Stimulated activated CD4-positive, alpha-beta T cell treated with anti-CD3 and anti-CD28 coated beads, TNF-alpha, amount 100 ng/mL, for 24 hours (primary cell): ENCODE results near the gene CGB8.
A peak's percentile ranks its signal among the peaks of the same experiment; 100 is the strongest.
"Not testable (repeated sequence)": the region's sequence is repeated elsewhere in the genome, so short reads cannot be mapped to it uniquely, and the experiment has no call there.

Experiments
- DNase-seq, 3 experiments: peaks; one replicate each; pipeline ENCODE4 v3.0.0-alpha.2; 2020; ENCODE audit warnings: low read depth in 3 of 3

Gene CGB8

DNA sequence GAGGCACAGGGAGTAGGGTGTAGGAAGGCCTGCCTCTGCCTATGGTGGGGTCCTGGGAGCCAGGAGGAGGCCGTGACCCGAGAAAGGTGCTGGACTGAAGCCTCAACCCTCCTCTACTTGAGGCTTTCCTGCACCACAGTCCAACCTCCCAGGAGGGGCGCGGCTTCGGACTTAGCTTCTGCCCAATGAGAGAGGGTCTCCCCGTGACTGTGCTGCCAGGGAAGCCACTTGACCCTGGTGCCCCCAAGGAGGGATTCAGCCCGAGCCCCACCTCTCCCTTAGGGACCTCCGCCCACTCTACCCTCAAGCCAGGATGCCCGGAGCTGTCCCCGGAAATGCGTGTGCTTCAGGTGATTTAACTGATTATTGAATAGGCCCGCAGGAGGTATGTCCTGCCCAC, at the start of gene CGB8:
CGB8 (minus strand) TSS at position 101 of the 400 bp plus-strand sequence. CDS start 372 bp downstream, outside the sequence.
- not testable (repeated sequence) for DNase-seq

DNA sequence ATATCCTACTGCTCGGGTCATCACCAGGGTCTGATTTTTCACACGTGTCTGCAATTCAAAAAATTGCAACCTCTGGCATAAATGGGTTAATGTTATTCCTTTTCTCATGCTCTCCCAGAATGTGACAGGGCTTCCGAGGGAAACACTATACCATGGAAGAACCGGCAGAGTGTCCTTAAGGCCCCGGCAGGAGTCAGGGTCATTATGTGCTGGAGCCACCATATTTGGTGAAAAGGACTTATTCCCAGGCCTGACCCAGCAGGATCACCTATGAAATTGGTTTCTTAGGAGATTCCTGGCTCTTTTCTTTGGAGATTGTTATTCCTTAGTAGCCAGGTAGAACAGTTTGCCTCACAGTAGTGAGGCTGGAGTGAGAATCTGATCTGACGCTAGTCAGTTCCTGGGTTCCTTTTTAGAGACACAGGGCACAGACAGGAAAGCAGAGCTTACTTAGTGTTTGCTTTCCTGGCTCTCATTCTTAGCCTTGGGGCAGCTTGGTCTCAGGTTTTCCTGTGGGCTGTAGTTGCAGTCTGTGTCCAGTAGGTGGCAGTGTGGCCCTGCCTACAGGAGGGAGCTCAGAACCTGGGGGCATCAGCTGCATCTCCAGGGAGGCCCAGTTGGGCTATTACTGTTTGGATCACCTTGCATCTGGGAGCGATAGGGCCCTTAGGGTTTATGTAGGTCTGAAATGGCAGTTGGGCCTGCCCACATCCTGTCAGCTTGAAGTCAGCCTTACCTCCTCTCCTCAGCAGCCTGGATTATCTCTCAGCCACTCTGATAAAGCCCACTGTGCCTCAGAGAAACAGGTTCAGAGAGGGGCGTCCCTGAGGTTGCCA, 48.8 kb upstream of the CGB8 start:
- DNase-seq, result peak; percentile 35 to 61 (median 59)

DNA sequence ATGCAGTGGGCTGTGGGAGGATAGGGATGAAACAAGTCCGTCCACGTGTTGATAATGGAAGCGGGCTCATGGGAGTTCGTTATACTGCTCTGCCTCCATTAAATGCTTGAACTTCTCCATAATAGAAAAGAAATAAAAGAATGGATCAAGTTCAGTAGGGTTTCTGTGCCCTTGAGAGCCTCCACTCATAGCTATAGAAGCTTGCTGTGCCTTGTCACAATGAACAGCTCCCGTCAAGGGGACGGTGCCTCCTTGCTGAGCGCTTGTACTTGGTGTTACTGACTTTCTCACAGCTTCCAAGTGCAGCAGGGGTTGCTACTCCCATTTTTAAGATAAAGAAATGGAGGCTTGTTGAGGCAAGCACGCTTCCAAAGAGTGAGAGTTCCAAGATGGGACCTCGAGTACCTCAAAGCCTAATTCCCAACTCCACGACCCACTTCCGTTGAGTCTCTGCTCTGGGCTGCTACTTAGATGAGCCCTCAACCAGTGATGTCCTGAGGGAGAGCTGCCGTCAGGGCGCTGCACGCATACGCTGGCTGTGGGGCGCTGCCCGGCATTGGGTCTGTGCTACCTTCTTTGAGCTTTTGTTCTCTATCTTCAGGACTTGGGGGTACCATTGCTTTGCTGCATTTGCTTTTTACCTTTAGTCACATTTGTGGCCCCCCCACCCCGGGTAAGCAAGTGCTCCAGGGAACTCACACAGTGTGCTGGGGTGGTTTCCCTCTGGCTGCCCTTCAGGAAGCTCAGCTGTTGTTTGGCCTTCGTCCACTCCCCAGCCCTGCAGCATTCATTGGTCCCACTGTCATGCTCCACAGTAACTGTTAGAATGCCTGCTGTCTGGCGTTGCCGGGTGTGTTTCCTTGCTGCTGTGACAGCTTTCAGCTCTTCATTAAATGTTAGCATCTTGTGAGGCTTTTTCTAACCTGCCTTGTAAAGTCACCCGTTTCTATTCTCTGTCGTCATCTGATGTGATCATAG, 45.9 kb upstream of the CGB8 start:
- DNase-seq, result no peak

DNA sequence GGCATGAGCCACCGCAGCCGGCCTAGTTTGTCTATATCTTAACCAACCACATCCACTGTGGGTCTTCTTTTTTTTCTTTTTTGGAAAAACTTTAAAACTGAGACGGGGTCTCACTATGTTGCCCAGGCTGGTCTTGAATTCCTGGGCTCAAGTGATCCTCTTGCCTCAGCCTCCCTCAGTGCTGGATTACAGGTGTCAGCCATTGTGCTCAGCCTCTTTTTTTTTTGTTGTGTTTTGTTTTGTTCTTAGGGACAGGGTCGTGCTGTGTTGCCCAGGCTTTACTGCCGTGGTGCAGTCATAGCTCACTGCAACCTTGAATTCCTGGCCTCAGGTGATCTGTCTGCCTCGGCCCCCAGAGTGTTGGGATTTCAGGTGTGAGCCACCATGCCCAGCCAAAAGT, 43.8 kb upstream of the CGB8 start:
- DNase-seq, result no peak

DNA sequence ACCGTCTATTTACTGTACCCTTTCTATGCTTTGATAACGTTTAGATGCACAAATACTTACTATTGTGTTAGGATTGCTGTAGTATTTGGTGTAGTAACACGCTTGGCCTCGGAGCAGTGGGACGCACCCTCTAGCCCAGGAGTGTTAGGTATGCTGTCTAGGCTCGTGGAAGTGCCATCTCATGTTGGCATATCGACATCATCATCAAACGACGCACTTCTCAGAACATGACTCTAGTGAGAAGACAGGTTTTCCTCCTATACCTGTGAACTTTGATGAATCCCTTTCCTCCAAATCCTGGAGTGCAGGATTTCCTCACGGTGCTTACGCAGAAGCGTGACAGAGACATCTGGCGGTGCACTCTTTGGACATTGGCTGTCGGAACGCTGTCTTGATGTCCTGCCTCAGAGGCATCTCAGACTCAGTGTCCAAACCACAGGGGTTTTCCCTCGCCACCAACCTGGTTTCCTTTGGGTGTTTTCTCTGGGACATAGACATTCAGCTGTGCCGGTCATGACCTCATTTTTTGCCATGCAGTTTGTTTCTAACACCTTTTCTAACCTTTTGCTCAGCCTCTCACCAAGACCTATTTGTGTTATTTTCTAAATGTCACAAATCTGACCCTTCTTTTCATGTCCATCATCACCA, 42.6 kb upstream of the CGB8 start:
- no peak for DNase-seq

DNA sequence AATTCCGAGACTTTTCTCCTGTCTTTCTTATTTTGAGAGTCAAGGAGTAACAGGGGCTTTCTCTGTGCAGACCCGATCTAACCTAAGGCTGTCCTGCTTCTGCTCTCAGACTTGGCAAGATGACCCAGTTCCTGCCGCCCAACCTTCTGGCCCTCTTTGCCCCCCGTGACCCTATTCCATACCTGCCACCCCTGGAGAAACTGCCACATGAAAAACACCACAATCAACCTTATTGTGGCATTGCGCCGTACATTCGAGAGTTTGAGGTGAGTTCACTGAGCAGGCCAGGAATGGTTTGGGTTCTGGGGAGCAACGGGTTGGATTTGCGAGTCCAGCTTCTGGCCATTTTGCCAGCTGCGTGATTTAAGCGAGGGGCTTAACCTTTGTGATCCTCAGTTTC, 37.4 kb upstream of the CGB8 start:
- no peak for DNase-seq

DNA sequence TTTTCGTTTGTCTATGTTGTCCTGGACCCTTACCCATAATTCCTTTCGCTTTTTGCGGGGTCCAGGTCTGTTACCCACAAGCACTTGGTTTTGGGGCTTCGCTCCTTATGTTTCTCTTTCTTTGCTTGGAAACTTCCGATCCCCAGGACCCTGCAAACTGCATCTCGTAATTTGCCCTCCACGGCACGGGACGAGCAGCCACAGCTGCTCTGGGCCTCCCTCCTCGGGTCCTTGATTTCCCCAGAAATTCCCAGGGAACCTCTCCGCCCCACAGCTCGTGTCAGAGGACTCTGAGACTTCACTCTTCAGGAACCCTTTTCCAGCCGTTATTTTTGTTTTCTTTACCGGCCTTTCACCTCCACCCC, 36.9 kb upstream of the CGB8 start:
- DNase-seq, result no peak

DNA sequence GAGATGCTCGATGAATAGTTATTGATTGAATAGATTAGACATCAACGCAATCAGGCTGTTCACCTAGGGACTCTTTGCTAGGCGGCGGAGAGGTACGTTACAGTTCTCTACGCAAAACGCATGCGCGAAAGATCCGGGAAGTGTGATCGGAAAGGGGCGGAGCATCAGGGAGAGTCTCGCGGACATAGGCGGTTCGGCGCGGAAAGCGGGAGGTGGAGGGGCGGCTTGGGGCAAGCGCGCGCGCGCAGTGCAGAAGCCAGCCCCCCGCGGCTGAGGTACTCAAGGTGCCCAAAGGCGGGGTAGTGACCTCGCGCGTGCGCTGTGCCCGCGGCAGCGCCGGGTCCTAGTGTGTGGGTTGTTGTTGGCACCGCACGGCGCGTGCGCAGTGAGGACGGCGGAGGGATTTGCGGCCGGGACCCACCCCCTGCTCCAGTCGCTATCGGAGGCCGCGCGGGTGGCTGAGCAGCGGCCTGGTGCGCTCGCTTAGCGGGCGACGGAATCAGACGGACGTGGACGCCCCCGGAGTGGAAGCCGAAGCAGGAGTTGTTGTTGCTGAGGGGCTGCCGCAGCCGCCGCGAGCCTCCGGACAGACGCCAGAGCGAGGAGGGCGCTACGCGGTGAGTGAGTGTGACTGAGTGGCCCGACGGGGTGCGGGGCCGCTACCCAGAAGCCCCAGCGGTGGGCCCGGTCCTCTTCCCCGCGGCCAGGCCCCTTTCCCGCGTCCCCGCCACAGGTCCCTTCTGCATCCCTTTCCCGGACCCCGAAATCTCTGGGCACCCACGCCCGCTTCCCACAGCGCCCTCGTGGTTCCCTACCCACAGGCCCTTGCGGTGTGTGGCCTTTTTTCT, 36.3 kb upstream of the CGB8 start, which contains the start of gene SNRNP70:
SNRNP70 (plus strand) TSS at position 432 of the 848 bp plus-strand sequence. CDS start 964 bp downstream, outside the sequence.
- peak; percentile 98 for DNase-seq

DNA sequence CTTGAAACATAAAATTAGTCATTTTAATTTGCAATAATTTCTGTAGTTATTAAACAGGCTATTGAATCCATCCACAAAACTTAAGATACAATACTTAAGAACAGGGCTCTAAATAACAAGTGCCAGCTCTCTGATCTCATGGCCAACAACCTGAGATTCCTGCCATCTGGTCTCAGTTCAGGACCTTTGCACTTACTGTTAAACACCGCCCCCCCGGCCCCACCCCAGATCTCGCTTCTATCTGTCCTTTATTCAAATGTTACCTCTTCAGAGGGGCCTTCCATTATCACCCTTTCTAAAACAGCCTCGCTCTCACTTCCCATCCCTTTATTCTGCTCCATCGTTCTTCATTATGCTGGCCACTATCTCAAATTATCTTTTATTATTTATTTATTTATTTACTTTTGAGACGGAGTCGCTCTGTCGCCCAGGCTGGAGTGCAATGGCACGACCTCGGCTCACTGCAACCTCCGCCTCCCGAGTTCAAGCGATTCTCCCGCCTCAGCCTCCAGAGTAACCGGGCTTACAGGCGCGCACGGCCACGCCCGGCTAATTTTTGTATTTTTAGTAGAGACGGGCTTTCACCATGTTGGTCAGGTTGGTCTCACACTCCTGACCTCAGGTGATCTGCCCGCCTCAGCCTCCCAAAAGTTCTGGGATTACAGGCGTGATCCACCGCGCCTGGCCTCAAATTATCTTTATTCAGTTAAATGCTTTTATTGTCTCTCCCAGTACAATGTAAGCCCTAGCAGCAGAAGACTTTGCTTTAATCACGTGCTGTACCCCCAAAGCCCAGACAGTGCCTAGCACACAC, 35.5 kb upstream of the CGB8 start:
- no peak for DNase-seq

DNA sequence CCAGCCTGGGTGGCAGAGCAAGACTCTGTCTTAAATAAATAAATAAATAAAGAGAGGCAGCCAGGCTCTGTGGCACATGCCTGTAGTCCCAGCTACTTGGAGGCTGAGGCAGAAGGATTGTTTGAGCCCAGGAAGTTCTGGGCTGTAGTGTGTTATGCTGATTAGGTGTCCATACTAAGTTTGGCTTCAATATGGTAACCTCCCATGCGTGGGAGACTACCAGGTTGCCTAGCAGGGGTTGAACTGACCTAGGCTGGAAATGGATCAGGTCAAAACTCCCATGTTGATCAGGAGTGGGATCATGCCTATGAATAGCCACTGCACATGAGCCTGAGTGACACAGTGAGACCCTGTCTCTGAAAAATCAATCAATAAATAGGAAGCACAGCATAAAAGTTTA, 32.4 kb upstream of the CGB8 start:
- DNase-seq, result no peak

DNA sequence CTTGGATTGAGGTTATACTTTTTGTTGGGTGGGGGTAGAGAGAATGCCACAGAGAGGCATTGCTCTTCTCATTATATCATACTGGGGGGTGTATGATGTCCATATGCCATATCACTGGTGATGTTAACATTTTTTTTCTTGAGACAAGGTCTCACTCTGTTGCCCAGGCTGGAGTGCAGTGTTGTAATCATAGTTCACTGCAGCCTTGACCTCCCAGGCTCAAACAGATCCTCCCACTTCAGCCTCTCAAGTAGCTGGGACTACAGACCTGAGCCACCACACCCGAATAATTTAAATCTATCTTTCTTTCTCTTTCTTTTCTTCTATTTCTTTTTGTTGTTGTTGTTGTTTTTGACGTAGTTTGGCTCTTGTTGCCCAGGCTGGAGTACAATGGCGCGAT, 31.5 kb upstream of the CGB8 start:
- no peak for DNase-seq

DNA sequence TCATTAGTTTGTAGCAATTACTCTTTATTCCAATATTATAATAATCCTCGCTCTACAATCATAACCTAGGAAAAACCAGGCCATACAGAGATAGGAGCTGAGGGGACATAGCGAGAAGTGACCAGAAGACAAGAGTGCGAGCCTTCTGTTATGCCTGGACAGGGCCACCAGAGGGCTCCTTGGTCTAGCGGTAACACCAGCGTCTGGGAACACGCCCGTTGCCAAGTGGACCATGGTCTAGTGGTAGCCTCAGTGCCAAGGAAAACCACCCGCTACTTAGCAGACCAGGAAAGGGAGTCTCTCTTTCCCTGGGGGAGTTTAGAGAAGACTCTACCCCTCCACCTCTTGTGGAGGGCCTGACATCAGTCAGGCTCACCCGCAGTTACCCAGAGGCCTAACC, 26.0 kb upstream of the CGB8 start:
- DNase-seq, result not testable (repeated sequence)

DNA sequence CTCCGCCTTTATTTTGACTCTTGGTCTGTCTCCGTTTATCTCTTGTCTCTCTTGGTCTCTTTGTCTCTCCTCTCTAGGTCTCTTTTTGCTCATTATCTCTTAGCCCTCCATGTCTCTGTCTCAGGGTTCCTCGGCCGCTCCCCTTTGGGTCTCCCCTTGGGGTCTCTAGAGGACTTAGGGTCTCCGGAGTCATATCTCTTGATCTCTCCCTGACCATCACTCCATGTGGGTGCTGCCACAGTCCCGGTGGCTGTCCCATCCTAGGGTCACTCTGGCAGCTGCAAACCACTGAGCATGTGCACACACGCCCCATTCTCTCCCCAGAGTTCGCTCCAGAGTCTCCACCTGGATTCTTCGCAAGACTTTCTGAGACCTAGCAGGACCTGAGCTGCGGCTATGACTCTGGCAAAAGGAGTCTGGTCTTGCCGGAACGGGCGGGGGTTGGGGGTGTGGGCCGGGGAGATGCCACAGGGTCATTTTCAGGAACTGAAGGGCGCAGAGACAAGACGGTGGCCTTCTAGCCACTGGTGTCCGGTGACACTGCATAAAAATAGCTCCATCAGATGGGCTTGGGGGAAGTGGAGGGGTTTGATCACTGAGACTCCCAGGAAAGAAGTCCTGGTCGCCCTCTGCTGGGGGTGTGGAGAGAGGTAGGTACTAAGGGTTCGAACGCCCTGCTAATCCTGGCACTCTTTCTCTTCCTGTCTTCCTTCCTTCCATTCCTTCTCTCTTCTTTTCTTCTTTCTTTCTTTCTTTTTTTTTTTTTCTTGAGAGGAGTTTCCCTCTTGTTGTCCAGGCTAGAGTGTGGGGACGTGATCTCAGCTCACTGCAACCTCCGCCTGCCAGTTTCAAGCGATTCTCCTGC, 24.8 kb upstream of the CGB8 start:
- DNase-seq, result no peak

DNA sequence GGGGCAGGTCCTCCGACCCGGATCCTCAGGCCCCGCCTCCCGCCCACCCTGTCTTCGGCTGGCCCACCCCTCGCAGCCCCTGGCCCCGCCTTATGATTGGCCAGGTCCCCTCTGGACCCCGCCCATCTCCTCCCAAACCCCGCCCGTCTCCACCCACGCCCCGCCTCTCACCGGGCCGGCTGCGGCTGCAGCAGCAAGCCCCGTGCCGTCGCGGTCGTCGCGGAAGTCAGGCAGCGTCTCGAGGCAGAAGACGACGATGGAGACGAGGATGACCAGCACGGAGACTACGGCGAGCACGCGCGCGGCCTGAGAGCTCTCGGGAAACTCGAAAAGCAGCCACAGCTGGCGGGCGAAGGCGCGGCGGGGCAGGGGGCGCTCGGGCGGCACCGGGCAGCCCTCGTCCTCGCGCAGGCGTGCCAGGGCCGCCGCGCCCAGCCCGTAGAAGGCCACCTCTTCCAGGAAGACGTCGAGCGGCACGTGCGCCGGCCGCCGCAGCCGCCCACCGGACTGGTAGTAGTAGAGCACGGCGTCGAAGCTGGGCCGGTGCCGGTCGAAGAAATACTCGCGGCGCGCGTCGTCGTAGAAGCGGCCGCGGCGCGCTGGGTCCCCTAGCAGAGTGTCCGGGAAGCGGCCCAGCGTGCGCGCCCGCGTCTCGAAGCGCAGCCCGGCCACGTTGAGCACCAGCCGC, 23.1 kb upstream of the CGB8 start:
- DNase-seq, result no peak

DNA sequence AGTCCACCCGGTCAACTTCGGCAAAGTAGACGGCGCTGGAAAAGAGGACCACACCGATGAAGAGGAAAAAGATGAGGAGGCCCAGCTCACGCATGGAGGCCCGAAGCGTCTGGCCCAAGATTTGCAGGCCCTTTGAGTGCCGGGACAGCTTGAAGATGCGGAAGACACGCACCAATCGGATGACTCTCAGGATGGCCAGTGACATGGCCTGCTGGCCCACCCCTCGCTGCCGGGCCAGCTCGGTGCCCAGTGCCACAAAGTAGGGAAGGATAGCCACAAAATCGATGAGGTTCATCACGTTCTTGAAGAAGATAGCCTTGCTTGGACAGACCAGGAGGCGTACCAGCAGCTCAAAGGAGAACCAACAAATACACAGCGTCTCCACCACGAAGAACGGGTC, 21.5 kb upstream of the CGB8 start:
- DNase-seq, result no peak

DNA sequence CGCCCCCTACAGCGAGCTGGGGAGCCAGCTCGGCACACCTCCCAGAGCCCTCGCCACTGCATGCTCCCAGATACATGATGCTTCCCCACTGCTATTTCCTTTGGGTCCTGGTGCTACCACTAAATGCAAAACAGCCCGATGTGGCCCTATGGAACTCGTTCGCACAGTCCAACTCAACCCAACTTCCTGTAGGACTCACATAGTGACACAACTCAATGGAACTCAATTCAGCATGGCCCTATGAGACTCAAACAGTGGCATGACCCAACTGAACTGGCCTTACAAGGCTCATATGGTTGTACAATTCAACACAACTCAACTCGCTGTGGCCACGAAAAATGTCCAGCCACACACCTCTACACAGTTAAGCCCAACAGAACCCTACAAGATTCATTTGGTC, 20.1 kb upstream of the CGB8 start:
- no peak for DNase-seq

DNA sequence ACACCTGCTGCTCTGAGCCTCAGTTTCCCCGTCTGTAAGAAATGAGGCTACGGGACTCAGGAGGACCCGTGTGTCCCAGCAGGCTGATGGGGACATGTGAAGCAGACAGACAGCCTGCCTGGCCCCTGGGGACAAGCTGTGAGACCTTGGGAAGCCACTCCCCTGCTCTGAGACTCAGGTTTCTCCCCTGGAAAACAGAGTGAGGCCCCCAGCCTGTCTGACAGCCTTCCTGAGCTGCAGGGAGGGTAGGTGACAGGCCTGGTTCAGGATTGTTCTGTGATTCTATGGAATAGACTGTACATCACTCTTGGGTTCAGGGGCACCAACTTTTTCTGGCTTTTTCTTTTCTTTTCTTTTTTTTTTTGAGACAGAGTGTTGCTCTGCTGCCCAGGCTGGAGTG, 18.6 kb upstream of the CGB8 start:
- DNase-seq, result no peak

DNA sequence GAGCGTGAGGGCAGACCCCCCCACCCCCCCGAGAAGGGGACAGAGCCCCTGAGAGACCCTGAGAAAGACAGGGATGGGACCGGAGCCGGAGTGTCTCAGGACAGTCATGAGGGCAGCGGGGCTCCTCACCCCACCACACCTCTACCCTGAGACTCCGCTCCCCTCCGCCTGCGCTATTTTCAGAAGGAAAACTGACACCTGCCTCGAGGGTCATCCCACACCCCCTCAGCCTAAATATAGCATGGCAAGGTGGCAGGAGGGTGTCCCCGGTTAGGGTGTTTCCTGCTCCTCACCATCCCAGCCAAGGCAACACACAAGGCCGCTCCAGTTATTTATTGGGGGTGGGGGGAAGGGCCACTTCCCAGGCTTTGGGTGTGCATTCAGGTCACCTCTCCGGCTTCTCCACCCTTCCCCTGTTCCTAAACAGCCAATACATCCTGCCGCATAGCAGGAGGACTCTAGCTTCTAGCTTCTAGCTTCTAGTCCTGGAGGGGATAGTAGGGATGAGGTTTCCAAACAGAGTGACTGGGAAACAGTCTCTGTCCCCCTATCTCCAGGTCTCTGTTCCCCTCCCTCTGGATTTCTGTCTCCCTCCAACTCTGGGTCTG, 17.1 kb upstream of the CGB8 start:
- no peak for DNase-seq
